HUDEP-2 (cell line): ENCODE data around the gene UBAC2.
"Not testable (repeated sequence)": the region's sequence is repeated elsewhere in the genome, so short reads cannot be mapped to it uniquely, and the experiment has no call there.

Experiments
- DNase-seq, 76 experiments: peaks; one replicate each; lab custom pipeline; 2025; ENCODE audit not compliant: unreplicated experiment in 76 of 76; lab: John Stamatoyannopoulos, UW

UBAC2 gene

GRCh38 chr13:99211421-99212035 is 10.9 kb downstream of the UBAC2 start:
- DNase-seq = no peak

- no peak for DNase-seq
Observed at GRCh38 chr13:99214232-99214631, 13.6 kb downstream of the UBAC2 start.

GRCh38 chr13:99214731-99215130 is 14.1 kb downstream of the UBAC2 start:
- no peak for DNase-seq

- no peak for DNase-seq
Observed at GRCh38 chr13:99215184-99215830, 14.7 kb downstream of the UBAC2 start.

GRCh38 chr13:99217461-99218110 is 16.9 kb downstream of the UBAC2 start:
- no peak for DNase-seq

GRCh38 chr13:99218126-99218525 is 17.5 kb downstream of the UBAC2 start:
- DNase-seq = no peak

GRCh38 chr13:99218545-99218944 is 17.9 kb downstream of the UBAC2 start:
- DNase-seq = peak in 1 of 76 experiments; percentile 10

- no peak for DNase-seq
Observed at GRCh38 chr13:99218969-99219368, 18.3 kb downstream of the UBAC2 start.

GRCh38 chr13:99220199-99220935 is 19.7 kb downstream of the UBAC2 start:
- no peak for DNase-seq

GRCh38 chr13:99221567-99222239 is 21.0 kb downstream of the UBAC2 start:
- no peak for DNase-seq

- no peak for DNase-seq
Observed at GRCh38 chr13:99223587-99223986, 22.9 kb downstream of the UBAC2 start.

GRCh38 chr13:99224021-99224420 is 23.4 kb downstream of the UBAC2 start:
- no peak for DNase-seq

GRCh38 chr13:99225078-99225477 is 24.4 kb downstream of the UBAC2 start:
- no peak for DNase-seq

GRCh38 chr13:99226513-99226912 is 25.9 kb downstream of the UBAC2 start:
- DNase-seq = peak in 7 of 76 experiments; percentile 4 to 39 (median 17)

GRCh38 chr13:99227331-99227900 is 26.8 kb downstream of the UBAC2 start:
- DNase-seq = no peak

GRCh38 chr13:99227909-99228688 is 27.4 kb downstream of the UBAC2 start:
- DNase-seq = no peak

GRCh38 chr13:99228737-99229691 is 28.4 kb downstream of the UBAC2 start:
- no peak for DNase-seq

- DNase-seq = not testable (repeated sequence)
Observed at GRCh38 chr13:99230588-99230987, 29.9 kb downstream of the UBAC2 start.

GRCh38 chr13:99230991-99231390 is 30.3 kb downstream of the UBAC2 start:
- DNase-seq = no peak
